ENCODE data around the gene MYOZ3.

GRCh38 chr5:150676578-150676977, 15.5 kb downstream of the MYOZ3 start:
- no peak for TF ChIP-seq GATA2 (IDR thresholded peaks at IDR 0.05; ENCODE audit: low read depth, low read length)
- no peak for TF ChIP-seq GATA3 (IDR thresholded peaks at IDR 0.05; ENCODE audit: low read depth, low read length)

All from SH-SY5Y (cell line).